DND-41 (cell line): ENCODE data around the gene PRR36.

ENCODE experiments used
- ATAC-seq: fragments of 200-7000 bp; cut with Tn5 transposase; 3 replicates; pipeline ENCODE4 v1.9.1; 2021; ENCODE audit warnings: low read depth; ENCODE audit not compliant: insufficient read depth
- DNase-seq: peaks from one replicate; pipeline ENCODE4 v3.0.0-alpha.2; 2020
- H2AFZ ChIP-seq: 2 replicates; pipeline ENCODE4 v1.6.0; 2012; ENCODE audit warnings: low read depth, low read length
- H3K27ac ChIP-seq: 2 replicates; pipeline ENCODE4 v1.5.1; 2012; ENCODE audit warnings: low read length, inconsistent platforms
- H3K27me3 ChIP-seq: fragments of 200-600 bp; sonication (generic); 2 replicates; pipeline ENCODE4 v1.6.0; 2012; ENCODE audit warnings: low read length, mild to moderate bottlenecking, inconsistent platforms; ENCODE audit not compliant: insufficient read depth, poor library complexity
- H3K36me3 ChIP-seq: 2 replicates; pipeline ENCODE4 v1.5.1; 2012; ENCODE audit warnings: low read length, inconsistent platforms; ENCODE audit not compliant: insufficient read depth
- H3K4me1 ChIP-seq: 2 replicates; pipeline ENCODE4 v1.5.1; 2012; ENCODE audit warnings: mild to moderate bottlenecking, low read length; ENCODE audit not compliant: insufficient read depth
- H3K4me2 ChIP-seq: 2 replicates; pipeline ENCODE4 v1.6.0; 2012; ENCODE audit warnings: mild to moderate bottlenecking, moderate library complexity, low read length, inconsistent platforms; ENCODE audit not compliant: insufficient read depth
- H3K4me3 ChIP-seq, 2 experiments: fragments of 200-600 bp in 1 of 2; shearing (Covaris generic) in 1 of 2; 2 replicates each; pipeline ENCODE4 v1.5.1; 2012 to 2016; ENCODE audit warnings: inconsistent platforms in 2 of 2, low read length in 2 of 2, mild to moderate bottlenecking in 2 of 2, low read depth in 1 of 2, moderate library complexity in 1 of 2
- H3K79me2 ChIP-seq: 2 replicates; pipeline ENCODE4 v1.6.0; 2012; ENCODE audit warnings: low read length, inconsistent platforms; ENCODE audit not compliant: insufficient read depth
- H3K9ac ChIP-seq: 2 replicates; pipeline ENCODE4 v1.6.0; 2012; ENCODE audit warnings: low read depth, mild to moderate bottlenecking, inconsistent platforms, low read length, moderate library complexity
- H3K9me3 ChIP-seq: 2 replicates; pipeline ENCODE4 v1.5.1; 2012; ENCODE audit warnings: low read length, moderate library complexity, mild to moderate bottlenecking, inconsistent platforms; ENCODE audit not compliant: insufficient read depth, severe bottlenecking
- H4K20me1 ChIP-seq: 2 replicates; pipeline ENCODE4 v1.6.0; 2012; ENCODE audit warnings: low read length; ENCODE audit not compliant: insufficient read depth
- EZH2 ChIP-seq: IDR thresholded peaks from 3 replicates; pipeline ENCODE4 v1.6.1; 2012; ENCODE audit warnings: borderline replicate concordance, low read depth, mild to moderate bottlenecking, moderate library complexity, low read length, inconsistent platforms; ENCODE audit not compliant: severe bottlenecking
- TF ChIP-seq, protein P1 (sequence below): IDR thresholded peaks from 2 replicates; pipeline ENCODE4 v1.5.1; 2012; ENCODE audit warnings: borderline replicate concordance, low read length, moderate library complexity, mild to moderate bottlenecking; ENCODE audit not compliant: poor library complexity, severe bottlenecking; ENCODE audit errors: extremely low read depth

The PRR36 gene

DNA sequence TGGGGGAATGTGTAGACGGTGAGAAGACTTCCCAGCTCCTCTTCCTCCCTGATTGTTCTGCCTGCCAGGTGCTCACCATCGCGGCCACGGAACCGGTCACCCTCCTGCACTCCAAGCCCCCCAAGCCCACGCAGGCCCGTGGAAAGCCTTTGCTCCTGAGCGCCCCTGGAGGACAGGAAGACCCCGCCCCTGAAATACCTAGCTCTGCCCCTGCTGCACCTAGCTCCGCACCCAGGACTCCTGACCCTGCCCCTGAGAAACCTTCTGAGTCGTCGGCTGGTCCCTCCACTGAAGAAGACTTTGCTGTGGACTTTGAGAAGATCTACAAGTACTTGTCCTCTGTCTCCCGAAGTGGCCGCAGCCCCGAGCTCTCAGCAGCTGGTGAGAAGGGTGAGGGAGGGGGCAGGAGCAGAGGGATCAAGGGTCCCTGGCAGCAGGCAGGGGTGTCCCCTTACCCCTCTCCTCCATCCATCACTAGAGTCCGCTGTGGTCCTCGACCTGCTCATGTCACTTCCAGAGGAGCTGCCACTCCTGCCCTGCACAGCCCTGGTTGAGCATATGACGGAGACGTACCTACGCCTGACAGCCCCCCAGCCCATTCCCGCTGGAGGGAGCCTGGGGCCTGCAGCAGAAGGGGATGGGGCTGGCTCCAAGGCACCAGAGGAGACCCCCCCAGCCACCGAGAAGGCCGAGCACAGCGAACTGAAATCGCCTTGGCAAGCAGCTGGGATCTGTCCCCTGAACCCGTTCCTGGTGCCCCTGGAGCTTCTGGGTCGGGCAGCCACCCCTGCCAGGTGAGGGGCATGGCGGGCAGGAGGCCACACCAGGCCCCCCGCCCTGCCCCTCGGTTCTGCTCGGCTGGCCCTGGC is 48.0 kb upstream of the PRR36 start:
- Histone ChIP-seq H3K79me2 (peaks cover 9% of the 10 kb centered on the region), H3K4me1 (peaks cover 50% of the 10 kb centered on the region), H4K20me1 (peaks cover 38% of the 10 kb centered on the region), H3K27ac (peak overlapping the region; percentile 75; the same call in 1 of the 2 replicates), H2AFZ (no peak overlapping the region), H3K4me3 (peak overlapping the region in 1 of 2 experiments; percentile 68; a peak in 1 of 4 replicates), H3K4me2 (peak overlapping the region; percentile 82), H3K9me3 (no peaks in the 10 kb centered on the region), H3K36me3 (peaks cover 33% of the 10 kb centered on the region), H3K27me3 (no peaks in the 10 kb centered on the region), H3K9ac (peak overlapping the region; percentile 59; the same call in 1 of the 2 replicates)
- ATAC-seq (no peak), DNase-seq (no peak)
- TF ChIP-seq, protein P1, sequence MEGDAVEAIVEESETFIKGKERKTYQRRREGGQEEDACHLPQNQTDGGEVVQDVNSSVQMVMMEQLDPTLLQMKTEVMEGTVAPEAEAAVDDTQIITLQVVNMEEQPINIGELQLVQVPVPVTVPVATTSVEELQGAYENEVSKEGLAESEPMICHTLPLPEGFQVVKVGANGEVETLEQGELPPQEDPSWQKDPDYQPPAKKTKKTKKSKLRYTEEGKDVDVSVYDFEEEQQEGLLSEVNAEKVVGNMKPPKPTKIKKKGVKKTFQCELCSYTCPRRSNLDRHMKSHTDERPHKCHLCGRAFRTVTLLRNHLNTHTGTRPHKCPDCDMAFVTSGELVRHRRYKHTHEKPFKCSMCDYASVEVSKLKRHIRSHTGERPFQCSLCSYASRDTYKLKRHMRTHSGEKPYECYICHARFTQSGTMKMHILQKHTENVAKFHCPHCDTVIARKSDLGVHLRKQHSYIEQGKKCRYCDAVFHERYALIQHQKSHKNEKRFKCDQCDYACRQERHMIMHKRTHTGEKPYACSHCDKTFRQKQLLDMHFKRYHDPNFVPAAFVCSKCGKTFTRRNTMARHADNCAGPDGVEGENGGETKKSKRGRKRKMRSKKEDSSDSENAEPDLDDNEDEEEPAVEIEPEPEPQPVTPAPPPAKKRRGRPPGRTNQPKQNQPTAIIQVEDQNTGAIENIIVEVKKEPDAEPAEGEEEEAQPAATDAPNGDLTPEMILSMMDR = no peak
- TF ChIP-seq EZH2 = no peak

DNA sequence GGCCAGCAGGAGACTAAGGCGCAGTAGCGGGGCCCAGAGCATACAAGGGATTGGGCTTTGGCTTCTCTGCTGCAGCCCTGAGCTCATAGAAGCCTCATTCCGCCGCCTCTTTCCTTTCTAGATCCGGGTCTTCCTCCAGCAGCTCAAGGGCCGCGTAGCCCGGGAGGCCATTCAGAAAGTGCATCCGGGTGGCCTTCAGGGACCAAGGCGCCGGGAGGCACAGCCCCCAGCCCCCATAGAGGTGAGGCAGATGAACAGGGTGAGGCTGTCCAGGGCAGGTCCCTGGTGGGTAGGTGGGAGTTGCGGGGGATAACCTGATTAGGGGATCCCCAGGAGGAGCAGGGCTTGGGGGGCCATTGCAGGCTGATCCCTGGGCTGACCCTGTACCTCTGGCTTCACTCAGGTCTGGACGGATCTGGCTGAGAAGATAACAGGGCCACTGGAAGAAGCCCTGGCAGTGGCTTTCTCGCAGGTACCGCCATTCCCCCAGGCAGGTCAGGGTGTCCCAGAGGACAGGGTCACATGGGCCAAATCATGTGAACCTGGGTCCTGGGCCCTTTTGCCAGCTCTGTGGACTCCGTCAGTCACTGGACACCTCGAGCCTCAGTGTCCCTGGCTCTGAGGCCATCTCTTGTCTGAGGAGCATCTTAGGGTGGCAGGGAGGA is 47.2 kb upstream of the PRR36 start:
- H3K4me1 ChIP-seq = peaks cover 48% of the 10 kb centered on the region
- peaks cover 9% of the 10 kb centered on the region for H3K79me2 ChIP-seq
- no peak for TF ChIP-seq EZH2
- TF ChIP-seq, protein P1 = no peak
- peaks cover 33% of the 10 kb centered on the region for H4K20me1 ChIP-seq
- peaks cover under 1% of the 10 kb centered on the region for H3K27me3 ChIP-seq
- peak overlapping the region; percentile 75 for H3K27ac ChIP-seq
- peak overlapping the region; percentile 25 to 68; a peak in 3 of 4 replicates for H3K4me3 ChIP-seq
- H3K9me3 ChIP-seq = no peaks in the 10 kb centered on the region
- DNase-seq (no peak), ATAC-seq (no peak; the same call in 1 of the 3 replicates)
- peak overlapping the region; percentile 59 for H3K9ac ChIP-seq
- peaks cover 27% of the 10 kb centered on the region for H3K36me3 ChIP-seq
- H3K4me2 ChIP-seq = peak overlapping the region; percentile 82
- peak overlapping the region; percentile 48 for H2AFZ ChIP-seq

DNA sequence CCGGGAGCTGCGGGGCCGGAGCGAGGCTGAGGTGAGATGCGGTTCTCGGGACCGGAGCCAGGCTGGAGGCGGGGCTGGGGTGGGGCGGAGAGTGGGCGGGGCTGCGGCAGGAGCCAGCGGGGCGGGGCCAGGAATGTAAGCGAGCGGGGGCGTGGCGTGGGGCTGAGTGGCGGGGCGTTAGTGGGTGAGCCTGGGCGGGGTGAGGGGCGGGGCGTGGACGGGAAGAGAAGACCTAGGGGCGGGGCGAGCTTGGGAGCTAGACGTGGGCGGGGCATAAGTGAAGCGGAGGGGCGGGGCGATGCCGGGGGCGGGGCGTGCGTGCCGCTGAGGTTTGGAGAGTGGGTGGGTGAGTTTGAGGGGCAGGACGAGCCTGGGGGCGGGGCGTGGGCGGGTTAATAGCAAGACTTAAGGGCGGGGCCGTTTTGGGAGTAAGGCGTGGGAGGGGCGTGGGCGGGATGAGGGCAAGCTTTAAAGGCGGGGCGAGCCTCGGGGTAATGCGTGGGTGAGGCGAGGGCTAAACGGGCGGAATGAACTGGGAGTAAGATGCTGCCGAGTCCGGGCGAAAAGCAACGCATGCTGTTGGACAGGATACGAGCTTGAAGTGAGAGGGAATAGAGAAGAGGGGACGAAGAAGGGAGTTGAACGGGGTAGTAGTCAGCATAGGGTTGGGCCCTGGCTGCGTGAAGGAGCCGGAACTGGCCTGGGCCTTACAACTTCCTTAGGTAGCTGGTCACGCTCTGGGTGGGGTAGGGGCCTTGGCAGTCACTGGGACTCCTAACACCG is 46.5 kb upstream of the PRR36 start:
- peaks cover 33% of the 10 kb centered on the region for H4K20me1 ChIP-seq
- H3K4me2 ChIP-seq = peak overlapping the region; percentile 100
- peak overlapping the region; percentile 53 to 94 for H3K4me3 ChIP-seq
- peaks cover 27% of the 10 kb centered on the region for H3K36me3 ChIP-seq
- no peaks in the 10 kb centered on the region for H3K9me3 ChIP-seq
- H2AFZ ChIP-seq = peak overlapping the region; percentile 93
- H3K27me3 ChIP-seq = peaks cover 7% of the 10 kb centered on the region
- peak overlapping the region; percentile 79 for H3K9ac ChIP-seq
- peaks cover 46% of the 10 kb centered on the region for H3K4me1 ChIP-seq
- peak; percentile 53 for ATAC-seq
- TF ChIP-seq EZH2 = no peak
- TF ChIP-seq, protein P1 = no peak
- H3K27ac ChIP-seq = peak overlapping the region; percentile 96
- H3K79me2 ChIP-seq = peaks cover 9% of the 10 kb centered on the region
- peak; percentile 98 for DNase-seq
